ENCODE measurements around the gene RNF150. TPM values are rescaled to one million over a fixed set of nuclear protein-coding genes. Genes with fewer than 3 reads are reported as not detected.
A peak's percentile ranks its signal among the peaks of the same experiment; 100 is the strongest.
"Not testable (repeated sequence)": the region's sequence is repeated elsewhere in the genome, so short reads cannot be mapped to it uniquely, and the experiment has no call there.

Gene RNF150
- 9.0 TPM for polyA plus RNA-seq
- long read RNA-seq, donor 1, full-length matches to known transcripts: 2 of 2 reads
- long read RNA-seq, donor 1, partial matches to known transcripts: 0 of 2 reads
- long read RNA-seq, donor 1, other reads (novel, unspliced or antisense): 0 of 2 reads
- long read RNA-seq, donor 2, full-length matches to known transcripts: 2 of 53 reads
- long read RNA-seq, donor 2, partial matches to known transcripts: 32 of 53 reads
- long read RNA-seq, donor 2, other reads (novel, unspliced or antisense): 19 of 53 reads
- long read RNA-seq, donor 3: 0 reads
- long read RNA-seq, donor 4: 0 reads
- long read RNA-seq, donor 5: 0 reads
- long read RNA-seq, donor 6, full-length matches to known transcripts: 1 of 1 reads
- long read RNA-seq, donor 6, partial matches to known transcripts: 0 of 1 reads
- long read RNA-seq, donor 6, other reads (novel, unspliced or antisense): 0 of 1 reads
- long read RNA-seq, donor 7, full-length matches to known transcripts: 1 of 1 reads
- long read RNA-seq, donor 7, partial matches to known transcripts: 0 of 1 reads
- long read RNA-seq, donor 7, other reads (novel, unspliced or antisense): 0 of 1 reads
- long read RNA-seq, donor 8: 0 reads
- long read RNA-seq, donor 9, full-length matches to known transcripts: 1 of 1 reads
- long read RNA-seq, donor 9, partial matches to known transcripts: 0 of 1 reads
- long read RNA-seq, donor 9, other reads (novel, unspliced or antisense): 0 of 1 reads
- long read RNA-seq, donor 10, full-length matches to known transcripts: 1 of 1 reads
- long read RNA-seq, donor 10, partial matches to known transcripts: 0 of 1 reads
- long read RNA-seq, donor 10, other reads (novel, unspliced or antisense): 0 of 1 reads
- long read RNA-seq, donor 11, full-length matches to known transcripts: 2 of 2 reads
- long read RNA-seq, donor 11, partial matches to known transcripts: 0 of 2 reads
- long read RNA-seq, donor 11, other reads (novel, unspliced or antisense): 0 of 2 reads

DNA sequence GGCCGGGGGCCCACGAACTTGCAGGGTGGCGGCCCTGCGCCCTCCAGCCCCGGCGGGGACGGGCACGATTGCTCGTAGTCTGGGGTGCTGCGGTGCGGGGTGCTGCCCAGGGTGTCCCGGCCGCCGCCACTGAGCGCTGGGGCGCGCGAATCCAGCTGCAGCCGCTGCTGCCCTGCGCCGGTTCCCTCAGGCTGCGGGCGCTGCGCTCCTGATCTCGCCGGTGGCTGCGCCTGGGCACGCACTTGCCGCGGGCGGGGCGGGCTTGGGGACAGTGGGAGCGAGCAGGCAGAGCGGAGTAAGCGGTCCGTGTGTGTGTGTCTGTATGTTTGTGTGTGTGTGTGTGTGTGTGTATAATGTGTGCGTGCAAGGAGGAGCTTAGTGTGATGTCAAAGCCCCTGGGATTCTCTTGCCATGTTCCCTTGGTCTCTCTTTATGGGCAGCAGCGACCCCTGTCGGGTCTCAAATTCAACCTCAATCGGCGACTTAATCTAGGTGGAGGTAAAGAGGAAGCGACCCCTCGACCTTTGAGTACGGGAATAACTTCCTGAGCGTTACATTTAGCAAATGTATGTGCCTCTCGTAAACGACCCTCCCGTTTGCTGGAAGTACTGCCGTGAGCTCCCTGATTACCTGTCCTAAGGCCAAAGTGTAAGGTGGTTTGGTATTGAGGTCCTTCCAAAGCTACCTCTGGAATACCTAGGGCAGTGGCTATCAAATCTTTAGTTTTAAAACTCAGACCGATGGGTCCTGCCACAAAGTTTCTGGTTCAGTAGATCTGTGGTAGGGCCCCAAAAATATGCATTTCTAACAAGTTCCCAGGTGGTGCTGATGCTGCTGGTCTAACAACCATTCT, at the start of gene RNF150:
RNF150 (minus strand) TSS at position 324 of the 853 bp plus-strand sequence.
- Histone ChIP-seq H3K4me3 (ENCODE audit: low read length) (peak within 1 kb of the TSS; percentile 72), H3K4me1 (ENCODE audit: control insufficient read depth, insufficient read depth, low read length) (peaks cover 9% of the 10 kb centered on the region), H3K36me3 (ENCODE audit: control insufficient read depth, insufficient read depth, low read length) (no peaks in the 10 kb centered on the region), H3K27me3 (ENCODE audit: control insufficient read depth, insufficient read depth, low read length) (peaks cover 44% of the 10 kb centered on the region), H3K9me3 (ENCODE audit: control insufficient read depth, low read depth, low read length) (no peaks in the 10 kb centered on the region), H3K27ac (ENCODE audit: low read length) (peak within 1 kb of the TSS; percentile 30)
- WGBS (ENCODE audit: insufficient coverage, low lambda C conversion rate): 0% methylated on average over 5 of the region's 50 CpGs
- peak; percentile 62 to 76 for DNase-seq

DNA sequence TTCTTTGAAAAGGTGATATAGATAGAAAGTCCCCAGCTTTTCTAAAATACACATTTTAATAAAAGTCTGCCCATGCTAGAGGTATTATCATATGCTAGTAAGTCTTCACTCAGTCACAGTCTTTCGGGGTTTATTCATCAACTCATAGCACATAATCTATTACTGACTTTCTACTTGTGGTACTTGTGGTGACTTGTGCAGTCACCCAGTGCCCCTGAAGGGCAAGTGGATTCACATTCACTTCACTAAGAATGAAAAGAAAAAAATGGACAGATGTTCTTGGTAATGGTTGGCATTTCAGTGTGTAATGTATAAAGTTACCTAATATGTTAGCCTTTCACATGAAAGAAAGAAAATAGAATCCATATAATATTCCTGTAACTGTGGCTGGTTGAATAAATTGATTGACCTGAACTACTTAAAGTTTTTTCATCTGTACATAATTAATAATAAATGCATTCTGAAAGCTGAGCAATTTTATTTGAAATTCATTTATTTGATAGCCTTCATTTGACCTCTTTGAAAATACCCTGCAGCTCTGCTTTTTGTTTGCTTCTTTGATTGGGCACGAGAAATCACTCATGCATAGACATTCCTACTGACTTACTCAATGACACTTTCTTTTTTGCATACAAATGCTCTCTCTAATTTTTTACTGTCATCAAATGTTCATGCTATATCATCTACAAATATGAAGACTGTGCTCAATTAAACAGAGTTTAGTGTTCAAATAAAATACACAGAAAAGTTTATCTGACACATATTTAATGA, 47.9 kb upstream of the RNF150 start:
- 73% methylated on average over 1 of the region's 2 CpGs for WGBS (ENCODE audit: insufficient coverage, low lambda C conversion rate)
- H3K36me3 ChIP-seq (ENCODE audit: control insufficient read depth, insufficient read depth, low read length): no peaks in the 10 kb centered on the region
- no peak for DNase-seq
- H3K4me1 ChIP-seq (ENCODE audit: control insufficient read depth, insufficient read depth, low read length): no peaks in the 10 kb centered on the region
- no peaks in the 10 kb centered on the region for H3K27me3 ChIP-seq (ENCODE audit: control insufficient read depth, insufficient read depth, low read length)
- no peak overlapping the region for H3K4me3 ChIP-seq (ENCODE audit: low read length)
- H3K9me3 ChIP-seq (ENCODE audit: control insufficient read depth, low read depth, low read length): no peaks in the 10 kb centered on the region
- no peak overlapping the region for H3K27ac ChIP-seq (ENCODE audit: low read length)

DNA sequence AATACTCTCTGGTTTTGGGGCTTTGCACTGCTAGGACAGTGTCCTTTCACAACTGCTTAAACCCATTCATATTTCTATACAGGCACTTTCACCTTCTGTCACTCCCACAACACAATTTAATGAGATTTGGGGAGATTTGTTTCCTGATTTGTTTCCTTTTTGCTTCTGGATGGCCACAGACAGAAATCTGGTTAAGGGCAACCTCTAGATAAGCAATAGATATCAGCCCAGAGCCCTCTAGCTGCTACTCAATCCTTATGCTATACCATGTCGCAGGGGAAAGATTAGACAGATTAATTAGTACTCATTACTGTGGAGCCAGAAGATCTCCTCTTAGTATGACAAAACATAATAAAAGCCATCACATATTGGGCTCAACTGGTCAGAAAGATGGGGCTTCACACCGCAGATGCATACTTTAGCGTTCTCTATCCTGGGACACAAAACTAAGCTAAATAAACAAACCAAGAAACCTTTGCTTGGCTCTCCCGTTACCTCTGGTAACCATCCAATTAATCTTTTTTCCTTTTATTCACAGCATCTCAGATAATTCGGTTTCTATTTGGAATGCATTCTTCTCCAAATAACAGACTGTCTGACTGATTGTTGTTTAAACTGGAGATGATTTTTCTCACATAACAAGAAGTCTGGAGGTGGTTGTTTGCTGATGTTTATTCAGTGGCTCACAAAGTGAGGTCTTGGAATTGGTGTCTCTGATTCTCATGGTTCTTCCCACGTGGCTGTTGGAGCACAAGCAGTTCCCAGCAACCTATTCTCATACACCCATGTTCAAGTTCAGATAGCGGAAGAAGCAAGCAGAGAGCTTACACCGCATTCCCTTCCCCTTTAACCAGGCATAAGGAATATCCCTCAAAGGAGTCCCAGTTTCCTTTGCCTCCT, 46.5 kb upstream of the RNF150 start:
- no peak overlapping the region for H3K27ac ChIP-seq (ENCODE audit: low read length)
- H3K9me3 ChIP-seq (ENCODE audit: control insufficient read depth, low read depth, low read length): no peaks in the 10 kb centered on the region
- 40% methylated on average over 1 of the region's 8 CpGs for WGBS (ENCODE audit: insufficient coverage, low lambda C conversion rate)
- no peak overlapping the region for H3K4me3 ChIP-seq (ENCODE audit: low read length)
- no peaks in the 10 kb centered on the region for H3K4me1 ChIP-seq (ENCODE audit: control insufficient read depth, insufficient read depth, low read length)
- DNase-seq: no peak
- no peaks in the 10 kb centered on the region for H3K36me3 ChIP-seq (ENCODE audit: control insufficient read depth, insufficient read depth, low read length)
- H3K27me3 ChIP-seq (ENCODE audit: control insufficient read depth, insufficient read depth, low read length): no peaks in the 10 kb centered on the region

DNA sequence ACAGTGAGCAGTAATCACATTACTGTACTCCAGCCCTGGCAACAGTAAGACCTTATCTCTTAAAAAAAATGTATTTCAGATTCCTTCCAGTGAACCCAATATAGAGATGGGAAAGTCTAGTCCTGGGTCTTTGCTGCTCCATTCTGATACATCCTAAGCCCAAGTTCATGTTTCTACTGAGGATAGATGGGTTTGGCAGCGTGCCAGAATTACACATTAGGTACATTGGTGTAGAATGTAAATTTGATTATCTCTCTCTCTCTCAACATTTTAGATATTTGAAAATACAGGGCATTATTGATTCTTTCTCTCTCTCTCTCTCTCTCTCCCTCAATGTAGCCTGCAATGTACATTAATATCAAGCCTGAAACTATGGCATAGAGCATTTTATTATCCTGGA, 43.9 kb upstream of the RNF150 start:
- H3K36me3 ChIP-seq (ENCODE audit: control insufficient read depth, insufficient read depth, low read length): no peaks in the 10 kb centered on the region
- no peaks in the 10 kb centered on the region for H3K9me3 ChIP-seq (ENCODE audit: control insufficient read depth, low read depth, low read length)
- no CpG with 5 or more reads among the region's 1 CpG for WGBS (ENCODE audit: insufficient coverage, low lambda C conversion rate)
- no peak overlapping the region for H3K4me3 ChIP-seq (ENCODE audit: low read length)
- H3K4me1 ChIP-seq (ENCODE audit: control insufficient read depth, insufficient read depth, low read length): no peaks in the 10 kb centered on the region
- DNase-seq: no peak
- no peak overlapping the region for H3K27ac ChIP-seq (ENCODE audit: low read length)
- no peaks in the 10 kb centered on the region for H3K27me3 ChIP-seq (ENCODE audit: control insufficient read depth, insufficient read depth, low read length)

DNA sequence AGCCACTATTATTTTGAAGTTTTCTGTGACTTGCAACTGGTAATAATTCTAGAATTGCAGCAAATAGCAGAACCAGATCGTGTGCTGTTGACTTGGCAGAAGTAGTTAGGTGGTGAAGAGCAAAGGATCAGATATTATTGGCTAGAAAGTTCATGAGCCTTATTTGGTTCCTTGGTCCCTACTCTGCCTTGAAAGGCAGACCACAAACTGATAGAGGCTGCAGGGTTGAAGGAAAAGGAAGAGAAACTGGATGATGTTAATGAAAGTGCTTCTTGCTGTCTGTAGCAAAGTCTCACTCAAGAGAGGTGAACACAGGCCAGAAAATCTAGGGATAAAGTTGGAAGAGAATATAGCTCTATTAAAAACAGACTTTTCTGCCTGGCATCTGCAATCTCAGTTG, 41.2 kb upstream of the RNF150 start:
- Histone ChIP-seq H3K9me3 (ENCODE audit: control insufficient read depth, low read depth, low read length) (no peaks in the 10 kb centered on the region), H3K4me1 (ENCODE audit: control insufficient read depth, insufficient read depth, low read length) (no peaks in the 10 kb centered on the region), H3K27me3 (ENCODE audit: control insufficient read depth, insufficient read depth, low read length) (no peaks in the 10 kb centered on the region), H3K27ac (ENCODE audit: low read length) (no peak overlapping the region), H3K36me3 (ENCODE audit: control insufficient read depth, insufficient read depth, low read length) (no peaks in the 10 kb centered on the region), H3K4me3 (ENCODE audit: low read length) (no peak overlapping the region)
- DNase-seq: no peak
- WGBS (ENCODE audit: insufficient coverage, low lambda C conversion rate): no CpG with 5 or more reads among the region's 1 CpG

DNA sequence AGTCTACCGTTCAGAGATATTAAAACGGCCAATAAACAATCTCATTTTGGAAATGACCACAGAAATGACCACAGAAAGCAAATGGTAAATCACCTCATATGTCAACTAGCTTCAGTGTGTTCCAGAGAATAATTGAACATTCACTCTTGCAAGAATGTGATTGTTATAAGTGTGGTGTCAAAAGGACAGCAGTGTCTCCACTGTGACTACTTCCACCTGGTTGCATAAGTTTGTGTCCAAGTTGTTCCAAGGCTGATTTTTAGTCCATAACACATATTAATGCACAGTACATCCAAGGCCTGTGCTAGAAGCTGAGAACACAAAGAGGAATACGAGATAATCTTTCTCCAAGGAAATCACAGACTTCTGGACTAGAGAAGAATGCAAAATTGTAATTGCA, 37.4 kb upstream of the RNF150 start:
- 100% methylated on average over 2 of the region's 3 CpGs for WGBS (ENCODE audit: insufficient coverage, low lambda C conversion rate)
- Histone ChIP-seq H3K36me3 (ENCODE audit: control insufficient read depth, insufficient read depth, low read length) (no peaks in the 10 kb centered on the region), H3K27ac (ENCODE audit: low read length) (no peak overlapping the region), H3K9me3 (ENCODE audit: control insufficient read depth, low read depth, low read length) (no peaks in the 10 kb centered on the region), H3K4me3 (ENCODE audit: low read length) (no peak overlapping the region), H3K27me3 (ENCODE audit: control insufficient read depth, insufficient read depth, low read length) (no peaks in the 10 kb centered on the region), H3K4me1 (ENCODE audit: control insufficient read depth, insufficient read depth, low read length) (no peaks in the 10 kb centered on the region)
- DNase-seq: no peak

DNA sequence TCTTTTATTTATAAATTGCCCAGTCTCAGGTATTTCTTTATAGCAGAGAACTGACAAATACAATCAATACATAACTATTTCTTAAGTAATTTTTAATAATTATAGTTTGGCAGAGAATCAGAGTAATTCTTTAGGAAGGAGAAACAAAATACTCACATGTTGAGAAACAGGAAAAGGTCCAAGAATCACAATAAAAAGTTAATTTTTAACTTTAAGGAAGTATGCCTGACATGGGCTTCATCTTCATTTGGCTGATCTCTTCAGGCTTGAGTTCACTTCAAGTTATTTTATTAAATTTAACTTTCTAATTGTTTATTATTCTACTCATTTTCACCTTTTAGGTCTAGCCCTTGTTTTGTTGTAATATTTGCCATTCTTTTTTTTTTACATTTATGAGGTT, 36.1 kb upstream of the RNF150 start:
- H3K4me1 ChIP-seq (ENCODE audit: control insufficient read depth, insufficient read depth, low read length): no peaks in the 10 kb centered on the region
- no peaks in the 10 kb centered on the region for H3K27me3 ChIP-seq (ENCODE audit: control insufficient read depth, insufficient read depth, low read length)
- no peak overlapping the region for H3K27ac ChIP-seq (ENCODE audit: low read length)
- H3K9me3 ChIP-seq (ENCODE audit: control insufficient read depth, low read depth, low read length): no peaks in the 10 kb centered on the region
- no peak overlapping the region for H3K4me3 ChIP-seq (ENCODE audit: low read length)
- no peak for DNase-seq
- H3K36me3 ChIP-seq (ENCODE audit: control insufficient read depth, insufficient read depth, low read length): no peaks in the 10 kb centered on the region

DNA sequence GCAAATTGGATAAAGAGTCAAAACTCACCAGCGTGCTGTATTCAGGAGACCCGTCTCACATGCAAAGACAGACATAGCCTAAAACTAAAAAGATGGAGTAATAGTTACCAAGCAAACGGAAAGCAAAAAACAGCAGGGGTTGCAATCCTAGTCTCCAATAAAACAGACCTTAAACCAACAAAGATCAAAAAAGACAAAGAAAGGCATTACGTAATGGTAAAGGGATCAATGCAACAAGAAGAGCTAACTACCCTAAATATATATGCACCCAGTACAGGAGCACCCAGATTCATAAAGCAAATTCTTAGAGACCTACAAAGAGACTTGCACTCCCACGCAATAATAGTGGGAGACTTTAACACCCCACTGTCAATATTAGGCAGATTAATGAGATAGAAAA, 31.7 kb upstream of the RNF150 start:
- not testable (repeated sequence) for H3K36me3 ChIP-seq (ENCODE audit: control insufficient read depth, insufficient read depth, low read length)

DNA sequence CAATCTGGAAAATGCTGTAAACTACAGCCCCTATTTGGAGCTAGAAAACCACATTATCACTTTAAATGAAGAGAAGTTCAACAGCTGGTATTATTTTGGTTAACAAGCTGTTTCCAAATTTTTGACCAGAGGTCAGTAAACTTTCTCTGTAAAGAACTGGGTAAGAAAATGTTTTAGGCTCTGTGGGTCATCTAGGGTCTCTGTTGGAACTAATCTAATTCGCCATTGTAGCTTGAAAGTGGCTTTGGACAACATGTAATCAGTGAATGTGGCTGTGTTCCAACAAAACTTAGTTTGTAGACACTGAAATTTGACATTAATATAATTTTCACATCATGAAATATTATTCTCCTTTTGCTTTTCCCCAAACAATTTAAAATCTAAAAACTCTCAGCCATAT, 25.8 kb upstream of the RNF150 start:
- WGBS (ENCODE audit: insufficient coverage, low lambda C conversion rate): 100% methylated on average over 1 of the region's 1 CpG
- Histone ChIP-seq H3K4me3 (ENCODE audit: low read length) (no peak overlapping the region), H3K9me3 (ENCODE audit: control insufficient read depth, low read depth, low read length) (no peaks in the 10 kb centered on the region), H3K36me3 (ENCODE audit: control insufficient read depth, insufficient read depth, low read length) (no peaks in the 10 kb centered on the region), H3K27ac (ENCODE audit: low read length) (no peak overlapping the region), H3K27me3 (ENCODE audit: control insufficient read depth, insufficient read depth, low read length) (no peaks in the 10 kb centered on the region), H3K4me1 (ENCODE audit: control insufficient read depth, insufficient read depth, low read length) (no peaks in the 10 kb centered on the region)
- no peak for DNase-seq

More for the DNA sequence above, 31.7 kb upstream of the RNF150 start:
- H3K27me3 ChIP-seq (ENCODE audit: control insufficient read depth, insufficient read depth, low read length); DNase-seq; H3K9me3 ChIP-seq (ENCODE audit: control insufficient read depth, low read depth, low read length); H3K4me1 ChIP-seq (ENCODE audit: control insufficient read depth, insufficient read depth, low read length); H3K27ac ChIP-seq (ENCODE audit: low read length); H3K4me3 ChIP-seq (ENCODE audit: low read length): not testable (repeated sequence)
- WGBS (ENCODE audit: insufficient coverage, low lambda C conversion rate): 100% methylated on average over 1 of the region's 5 CpGs
